GM18870 (cell line): ENCODE results near the gene TM7SF2.

Experiments used
- ATAC-seq: cut with Tn5 transposase; IDR thresholded peaks from one replicate; pipeline ENCODE4 v1.9.1; 2021; ENCODE audit warnings: moderate library complexity; ENCODE audit not compliant: unreplicated experiment

Gene TM7SF2

DNA sequence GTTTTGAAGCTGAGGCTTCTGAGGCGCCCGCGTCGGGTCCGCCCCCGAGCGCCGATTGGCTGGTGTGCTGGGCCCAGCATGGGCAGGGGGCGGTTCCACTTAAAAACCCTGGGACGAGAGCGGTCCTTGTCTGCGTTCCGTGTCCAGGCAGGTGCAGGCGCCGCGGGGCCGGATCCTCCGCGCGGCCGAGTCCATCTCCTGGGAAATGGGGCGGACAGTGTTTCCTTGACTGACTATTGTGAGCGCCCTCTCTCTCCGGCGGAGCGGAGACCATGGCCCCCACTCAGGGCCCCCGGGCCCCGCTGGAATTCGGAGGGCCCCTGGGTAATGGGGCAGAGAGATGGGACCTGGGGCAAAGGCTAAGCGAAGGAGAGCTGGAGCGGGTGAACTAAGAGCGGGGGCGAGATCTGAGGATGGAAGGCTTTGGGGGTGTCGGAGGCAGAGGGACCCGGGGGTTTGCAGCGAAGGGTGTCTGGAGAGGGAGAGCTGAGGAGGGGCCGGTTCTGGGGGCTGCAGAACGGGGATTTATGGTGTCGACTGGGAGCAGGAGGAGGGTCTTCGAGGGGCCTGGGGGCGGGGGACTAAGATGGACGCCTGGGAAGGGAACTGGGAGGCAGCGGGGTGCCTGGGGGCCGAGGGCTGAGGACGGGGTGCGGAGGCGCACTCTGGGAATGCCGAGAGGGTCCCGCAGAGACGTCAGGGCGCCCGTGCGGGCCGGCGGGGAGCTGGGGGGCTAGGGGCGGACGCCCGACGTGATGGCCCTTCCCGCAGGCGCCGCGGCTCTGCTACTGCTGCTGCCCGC lies at the start of gene TM7SF2:
Gene TM7SF2 (plus strand): TSS at position 129 of the 802 bp plus-strand sequence. CDS start 144 bp downstream, at position 273.
- ATAC-seq: peak; percentile 44

DNA sequence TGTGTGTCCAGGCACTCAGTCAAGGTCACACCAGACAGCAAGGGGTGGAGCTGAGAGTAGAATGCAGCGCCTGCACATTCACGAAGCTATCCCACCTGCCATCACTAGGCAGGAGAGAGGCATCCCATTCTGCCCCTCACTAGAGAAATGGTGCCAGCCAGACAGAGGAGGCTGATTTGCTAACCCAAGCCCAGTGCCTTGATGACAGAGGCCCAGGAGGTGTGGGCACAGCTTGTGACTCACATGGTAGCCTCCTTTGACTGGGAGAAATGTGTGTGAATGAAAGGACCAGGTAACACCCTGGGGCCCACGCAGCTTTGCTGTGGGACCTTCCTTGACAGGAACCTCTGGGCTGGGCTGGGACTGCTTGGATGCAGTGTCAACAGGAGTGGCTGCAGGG lies 48.1 kb upstream of the TM7SF2 start:
- ATAC-seq: no peak

DNA sequence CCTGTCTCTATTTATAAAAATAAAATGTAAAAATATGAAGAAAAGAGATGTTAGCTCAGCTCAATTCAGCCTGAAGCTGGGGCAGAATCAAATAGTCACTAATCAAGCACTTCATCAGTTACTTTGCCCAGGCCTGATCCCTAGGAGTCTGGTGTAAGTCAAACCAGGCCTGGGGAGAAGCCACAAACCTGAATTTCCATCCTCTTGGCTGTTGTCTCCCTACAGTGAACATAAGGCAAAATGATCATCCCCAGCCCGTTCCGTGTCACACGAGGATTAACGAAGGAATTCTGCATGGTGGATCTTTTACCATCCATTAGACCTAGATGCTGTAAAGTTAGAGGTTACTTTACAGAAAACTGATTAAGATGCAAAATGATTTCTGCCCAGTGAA lies 46.8 kb upstream of the TM7SF2 start:
- no peak for ATAC-seq

DNA sequence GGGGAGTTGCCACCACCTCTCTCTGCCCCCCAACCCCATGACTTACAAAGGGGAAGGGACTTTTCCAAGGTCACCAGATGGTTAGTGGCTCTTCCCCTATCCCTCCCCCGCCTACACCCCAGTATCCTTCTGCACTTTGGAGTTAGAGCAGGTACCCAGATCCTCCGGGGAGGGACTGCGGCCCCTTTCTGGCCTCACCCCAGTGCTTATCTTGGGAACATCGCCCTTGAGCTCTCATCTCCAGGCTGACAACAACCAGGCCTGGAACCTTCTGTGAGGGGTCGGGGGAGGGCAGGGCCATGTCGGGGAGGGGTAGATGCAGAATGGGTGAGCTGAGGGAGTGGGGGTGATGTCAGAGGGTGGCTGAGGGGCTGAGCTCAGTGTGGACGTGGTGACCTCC lies 45.8 kb upstream of the TM7SF2 start:
- ATAC-seq: no peak

DNA sequence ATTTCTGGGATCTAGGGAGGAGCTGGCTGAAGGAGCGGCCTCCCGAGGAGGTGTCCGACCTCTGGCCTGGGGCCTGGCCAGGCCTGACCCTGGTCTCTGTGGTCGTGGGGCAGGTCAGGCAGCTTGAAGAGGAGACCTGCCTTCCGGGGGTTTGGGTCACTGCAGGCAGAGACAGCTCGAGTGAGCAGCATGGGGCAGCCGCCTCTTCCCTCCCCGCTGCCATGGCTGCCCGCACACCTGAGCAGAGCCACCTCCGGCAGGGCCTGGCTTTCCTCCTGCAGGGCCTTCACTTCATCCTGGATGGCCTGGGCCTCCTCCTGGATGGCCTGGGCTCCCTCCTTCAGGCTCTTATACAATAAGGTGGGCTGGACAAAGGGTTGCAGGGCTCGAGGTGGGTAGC lies 45.4 kb upstream of the TM7SF2 start:
- no peak for ATAC-seq

DNA sequence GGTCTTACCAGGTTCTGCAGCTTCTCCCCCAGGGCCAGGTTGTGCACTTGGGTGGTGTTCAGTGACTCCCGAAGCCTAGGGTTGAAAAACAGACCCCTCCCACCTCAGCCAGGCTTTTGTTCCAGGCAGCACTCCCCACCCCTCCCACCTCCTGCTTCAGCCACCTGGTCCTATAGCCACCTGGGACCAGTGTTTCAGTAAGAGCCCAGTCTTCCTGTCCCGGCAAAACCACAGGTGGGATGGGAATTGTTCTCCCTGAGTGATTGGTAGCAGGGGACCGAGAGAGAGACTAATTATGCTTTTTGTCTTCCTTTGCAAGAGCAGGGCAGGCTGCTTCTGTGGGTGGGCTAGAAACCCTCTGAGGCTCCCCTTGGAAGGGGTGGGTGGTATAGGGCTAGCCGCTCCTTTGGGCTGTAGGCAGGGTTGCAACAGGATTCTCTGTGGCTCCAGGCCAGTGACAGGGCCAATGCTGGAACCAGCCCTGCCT lies 44.8 kb upstream of the TM7SF2 start:
- ATAC-seq: no peak

DNA sequence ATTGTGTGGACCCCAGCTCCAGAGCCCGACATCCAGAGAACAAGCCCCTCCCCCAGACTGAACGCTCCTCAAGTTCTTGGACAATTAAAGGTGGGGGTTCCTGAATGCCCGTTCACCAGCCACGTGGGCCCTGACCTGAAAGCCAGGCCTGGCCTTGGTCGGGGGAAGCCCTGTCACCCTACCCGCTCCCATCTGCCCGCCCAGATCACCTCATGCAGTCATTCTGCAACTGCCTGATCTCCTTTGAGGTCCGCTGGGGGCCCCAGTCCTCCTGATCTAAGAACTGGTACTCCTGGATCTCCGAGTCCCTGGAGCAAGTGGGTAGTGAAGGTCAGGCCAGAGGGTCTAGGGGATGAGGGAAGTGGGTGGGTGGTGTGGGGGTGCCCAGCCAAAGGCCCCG lies 44.2 kb upstream of the TM7SF2 start:
- ATAC-seq: no peak

DNA sequence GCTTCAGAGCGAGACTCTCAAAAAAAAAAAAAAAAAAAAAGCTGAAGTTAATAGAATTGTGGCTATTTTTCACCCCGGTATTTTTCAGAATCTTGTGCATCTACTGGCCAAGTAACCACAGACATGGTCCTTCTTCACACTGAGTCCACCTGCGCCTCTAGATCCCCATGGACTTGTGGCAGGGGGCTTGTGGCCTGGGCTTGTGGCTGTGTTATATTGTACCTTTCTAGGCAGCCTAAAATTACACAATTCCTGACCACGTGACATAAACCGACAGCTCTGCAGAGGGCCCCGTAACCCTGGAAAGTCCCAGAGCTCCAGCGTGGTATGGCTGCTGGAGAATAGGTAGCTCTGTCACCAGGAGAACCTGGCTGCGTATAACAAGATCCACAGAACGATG lies 42.5 kb upstream of the TM7SF2 start:
- no peak for ATAC-seq

DNA sequence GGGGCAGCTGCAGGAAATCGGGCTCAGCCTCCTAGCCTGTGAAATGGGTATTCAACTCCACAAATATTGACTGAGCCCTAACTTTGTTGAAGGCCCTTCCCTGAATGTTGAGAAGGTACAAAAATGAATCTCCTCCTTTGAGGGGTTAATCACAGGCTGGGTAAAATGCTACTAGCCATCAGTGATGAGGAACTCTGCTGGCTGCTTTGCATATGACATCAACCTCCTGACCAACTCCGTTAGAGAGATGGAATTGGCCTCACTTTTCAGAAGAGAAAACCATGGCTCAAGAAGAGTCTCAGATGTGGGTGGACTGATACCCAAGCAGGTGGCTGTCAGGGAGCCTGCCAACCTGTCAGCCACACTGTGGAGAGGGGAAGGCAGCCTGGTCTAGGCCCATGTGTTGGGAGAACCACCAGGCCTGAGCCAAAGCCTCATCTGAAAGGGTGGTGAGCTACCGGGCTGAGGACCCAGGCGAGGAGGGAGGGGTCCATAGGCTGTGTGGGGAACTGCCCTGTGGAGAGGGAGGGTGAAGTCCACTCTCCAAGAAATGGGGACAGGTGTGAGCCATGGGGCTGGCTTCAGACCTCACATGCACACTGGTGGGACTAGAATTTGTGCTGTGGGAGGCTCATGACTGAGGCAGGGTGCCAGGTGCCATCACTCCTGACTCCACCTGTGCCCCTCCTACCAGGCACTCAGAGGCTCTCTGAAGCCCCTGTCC lies 39.6 kb upstream of the TM7SF2 start:
- ATAC-seq: no peak

DNA sequence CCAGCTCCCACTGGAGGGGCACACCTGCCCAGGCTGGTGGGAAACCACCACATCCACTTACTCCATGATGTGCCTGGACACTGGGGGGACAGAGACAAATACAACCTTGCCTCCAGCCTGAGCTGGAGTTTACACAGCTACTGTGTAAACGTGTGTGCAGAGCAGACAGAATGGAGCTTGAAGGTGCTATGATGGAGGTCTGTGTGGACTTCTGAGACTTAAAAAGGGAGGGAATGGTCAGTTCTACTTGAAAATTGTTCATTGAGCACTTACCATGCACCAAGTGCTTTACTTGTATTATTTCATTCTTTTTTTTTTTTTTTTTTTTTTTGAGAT lies 39.1 kb upstream of the TM7SF2 start:
- no peak for ATAC-seq

DNA sequence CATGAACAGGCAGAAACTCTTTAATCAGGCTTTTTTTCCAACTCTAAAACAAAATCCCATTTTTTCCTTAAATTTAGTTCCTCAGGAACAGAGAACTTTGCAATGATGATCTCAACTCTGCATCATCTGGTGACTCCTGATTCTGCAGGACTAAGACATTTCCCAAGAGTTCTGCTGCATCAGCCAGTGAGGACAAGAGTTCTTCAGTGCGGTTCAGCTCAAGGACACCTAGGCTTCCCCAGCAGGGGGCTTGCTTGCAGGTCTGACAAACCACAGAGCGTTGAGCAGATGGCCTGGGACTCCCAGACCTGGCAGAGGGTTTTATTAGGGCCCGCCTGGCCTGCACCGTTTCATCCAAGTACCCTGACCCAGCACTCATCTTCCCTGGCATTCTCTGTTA lies 34.2 kb upstream of the TM7SF2 start:
- ATAC-seq: no peak

DNA sequence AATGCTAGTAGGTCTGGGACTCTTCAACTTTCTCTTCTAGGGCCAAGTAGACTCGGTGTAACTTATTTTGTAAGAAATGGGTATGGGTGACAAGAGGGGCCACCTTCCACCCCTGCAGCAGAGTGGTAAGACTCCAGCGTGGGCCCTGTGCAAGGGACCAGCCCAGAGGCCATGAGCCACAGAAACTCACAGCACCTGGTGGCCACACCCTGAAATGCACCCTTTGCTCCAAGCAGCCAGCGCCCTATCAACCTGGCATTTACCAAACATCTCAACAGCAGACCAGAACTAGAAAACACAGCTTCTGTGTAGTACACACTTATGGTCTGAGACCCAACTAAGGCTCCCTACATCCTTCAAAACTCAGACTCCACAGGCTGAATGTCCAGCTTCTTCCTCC lies 33.5 kb upstream of the TM7SF2 start:
- ATAC-seq: no peak

DNA sequence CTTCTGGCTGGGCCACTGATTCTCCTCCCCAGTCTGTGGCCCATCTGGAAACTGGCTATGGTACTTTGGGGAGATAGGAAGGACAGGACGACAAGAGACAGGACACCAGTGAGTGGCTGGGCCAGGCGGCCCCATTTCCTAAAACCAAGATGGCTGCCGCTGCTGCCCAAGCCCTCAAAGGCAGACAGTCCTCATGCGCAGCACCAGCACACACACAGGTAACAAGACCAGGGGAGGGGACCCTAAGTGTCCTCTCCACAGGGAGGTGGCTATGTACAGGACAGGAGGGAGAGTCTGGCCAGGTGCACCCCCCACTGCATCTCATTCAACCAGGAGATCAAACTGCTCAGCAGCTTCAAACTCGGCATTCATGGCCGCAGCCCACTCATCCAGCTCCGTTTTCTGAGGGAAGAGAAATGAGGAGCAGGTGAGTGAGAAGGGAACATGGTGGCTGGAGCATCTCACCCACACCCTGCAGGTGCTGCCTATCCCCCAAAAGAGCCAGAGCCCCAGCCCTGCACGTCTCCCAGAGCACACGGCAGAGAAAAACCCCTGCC lies 32.8 kb upstream of the TM7SF2 start:
- no peak for ATAC-seq

DNA sequence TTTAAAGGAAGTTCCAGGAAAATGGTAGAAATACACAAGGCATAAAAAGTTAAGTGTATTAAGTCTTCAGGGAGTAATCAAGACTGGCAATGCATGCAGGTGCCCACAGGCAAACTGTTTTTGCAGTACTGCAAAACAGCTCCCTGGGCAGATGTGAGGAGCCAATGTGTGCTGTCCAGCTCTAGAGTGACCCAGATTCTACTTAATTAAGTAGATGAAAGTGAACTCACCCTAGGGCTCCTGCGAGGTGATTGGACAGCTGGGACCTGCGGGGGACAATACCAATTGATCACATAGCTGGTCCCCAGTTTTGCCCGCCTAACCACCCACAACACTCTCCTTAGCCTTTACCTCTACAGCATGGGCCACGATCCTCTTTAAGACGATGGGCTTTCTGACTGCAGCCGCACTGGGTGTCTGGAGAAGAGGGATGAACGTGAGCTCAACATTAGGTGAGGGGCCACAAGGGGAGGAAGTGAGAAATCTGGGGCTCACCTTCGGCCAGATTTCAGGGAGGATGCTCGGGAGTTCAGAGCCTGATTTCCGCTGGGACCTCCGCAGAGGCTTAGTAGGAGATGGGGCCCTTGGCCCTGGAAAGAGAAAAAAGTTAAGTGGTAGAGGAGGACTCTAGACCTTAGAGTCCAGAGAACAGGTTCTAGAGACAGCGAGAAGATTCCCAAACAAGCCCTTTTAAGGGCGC lies 28.4 kb upstream of the TM7SF2 start:
- ATAC-seq: peak; percentile 15

DNA sequence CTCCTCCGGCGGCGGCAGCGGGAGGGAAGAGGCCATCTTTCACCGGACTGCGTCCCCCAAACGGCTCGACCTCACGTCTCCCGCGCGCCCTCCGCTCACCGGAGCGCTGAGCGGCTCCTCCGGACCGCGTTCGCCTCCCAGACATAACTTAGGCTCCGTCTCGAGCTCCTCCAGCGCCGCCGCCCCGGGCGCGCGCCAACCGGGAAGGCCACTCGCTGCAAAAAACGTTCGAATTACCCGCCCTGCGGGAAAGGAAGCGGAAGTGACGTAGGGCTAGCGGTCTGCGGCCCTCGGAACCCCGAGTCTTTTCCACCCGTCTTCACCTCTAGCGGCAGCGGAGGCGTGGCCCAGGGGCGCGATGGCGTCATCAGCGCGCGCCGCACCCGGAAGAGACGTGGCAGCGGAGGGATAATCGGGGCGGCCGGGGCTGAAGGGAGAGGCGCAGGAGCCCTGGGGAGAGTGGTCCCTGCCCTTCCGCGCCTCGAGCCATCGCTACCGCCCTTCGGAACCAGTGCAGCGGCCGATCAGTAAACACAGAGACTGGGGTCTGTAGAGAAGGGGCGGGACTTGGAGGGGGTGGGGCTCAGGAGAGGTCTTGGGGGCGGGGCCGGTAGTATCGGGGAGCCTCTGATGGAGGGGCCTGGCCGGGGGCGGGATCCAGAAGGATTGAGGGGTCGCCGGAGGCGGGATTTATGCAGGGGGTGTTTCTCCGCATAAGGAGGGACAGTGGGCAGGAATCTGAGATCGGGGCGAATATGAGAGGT lies 27.7 kb upstream of the TM7SF2 start, which contains the start of the genes CDCA5 and ZFPL1:
Gene CDCA5 (minus strand): TSS at position 207 of the 764 bp plus-strand sequence. CDS start 62 bp downstream, at position 145.
Gene ZFPL1 (plus strand): TSS at position 389 of the 764 bp plus-strand sequence. CDS start 477 bp downstream, outside the sequence.
- peak; percentile 78 for ATAC-seq

DNA sequence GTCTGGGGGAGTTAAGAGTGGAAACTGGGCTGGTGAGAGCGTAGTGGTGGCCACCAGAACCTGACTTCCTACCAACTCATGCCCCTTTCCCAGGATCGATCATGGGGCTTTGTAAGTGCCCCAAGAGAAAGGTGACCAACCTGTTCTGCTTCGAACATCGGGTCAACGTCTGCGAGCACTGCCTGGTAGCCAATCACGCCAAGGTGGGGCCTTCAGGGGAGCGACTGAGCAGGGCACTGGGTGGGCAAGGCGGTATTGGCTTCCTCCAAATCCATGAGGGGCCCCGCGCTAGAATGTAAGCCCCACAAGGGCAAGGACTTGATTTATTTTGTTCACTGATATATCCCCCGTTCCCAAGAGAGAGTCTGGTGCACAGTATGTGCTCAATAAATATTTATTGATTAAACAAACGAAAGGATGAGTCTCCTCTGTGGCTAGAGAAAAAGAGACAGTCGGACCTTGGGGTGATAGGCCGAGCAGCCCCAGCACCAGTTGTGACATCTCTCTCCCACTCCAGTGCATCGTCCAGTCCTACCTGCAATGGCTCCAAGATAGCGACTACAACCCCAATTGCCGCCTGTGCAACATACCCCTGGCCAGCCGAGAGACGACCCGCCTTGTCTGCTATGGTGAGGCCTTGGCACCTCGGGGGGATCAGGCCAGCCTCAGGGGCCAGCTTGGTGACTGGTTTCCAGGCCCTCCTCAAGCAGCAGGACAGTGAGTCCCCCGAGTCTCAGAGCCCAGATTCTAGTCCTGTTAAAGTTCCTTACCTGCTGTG lies 26.9 kb upstream of the TM7SF2 start:
- ATAC-seq: no peak

DNA sequence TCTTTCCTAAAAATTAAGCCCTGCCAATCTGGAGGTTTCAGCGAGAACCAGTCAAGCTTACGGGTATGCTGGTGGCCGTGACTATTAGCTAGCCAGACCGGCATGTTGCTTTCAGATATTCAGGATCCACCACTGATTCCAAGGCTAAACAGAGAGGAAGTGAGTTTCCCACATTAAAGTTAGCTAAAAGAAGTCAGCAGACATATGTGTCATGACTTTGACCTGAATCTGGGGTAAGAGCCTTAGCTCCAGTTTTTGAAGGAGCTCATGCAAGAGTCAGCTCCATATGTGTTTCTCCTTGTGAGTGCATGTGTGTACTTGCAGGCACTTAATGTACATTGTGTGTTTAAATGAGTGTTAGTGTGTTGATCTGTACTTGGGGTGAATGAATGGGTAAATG lies 26.2 kb upstream of the TM7SF2 start:
- ATAC-seq: no peak

DNA sequence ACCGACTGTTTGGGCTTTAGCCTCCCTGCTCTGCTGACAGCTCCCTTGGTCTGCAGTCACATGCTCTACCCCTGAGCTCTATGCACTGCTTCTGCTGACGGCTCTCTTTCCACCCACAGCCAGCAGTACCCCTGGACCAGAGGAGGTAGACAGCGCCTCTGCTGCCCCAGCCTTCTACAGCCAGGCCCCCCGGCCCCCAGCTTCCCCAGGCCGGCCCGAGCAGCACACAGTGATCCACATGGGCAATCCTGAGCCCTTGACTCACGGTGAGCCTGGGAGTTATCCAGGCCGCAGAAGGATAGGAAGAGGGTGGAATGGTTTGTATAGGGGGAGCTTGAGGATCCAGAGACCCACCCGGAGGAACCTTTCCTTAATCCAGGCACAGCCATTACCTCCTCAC lies 24.9 kb upstream of the TM7SF2 start:
- no peak for ATAC-seq

DNA sequence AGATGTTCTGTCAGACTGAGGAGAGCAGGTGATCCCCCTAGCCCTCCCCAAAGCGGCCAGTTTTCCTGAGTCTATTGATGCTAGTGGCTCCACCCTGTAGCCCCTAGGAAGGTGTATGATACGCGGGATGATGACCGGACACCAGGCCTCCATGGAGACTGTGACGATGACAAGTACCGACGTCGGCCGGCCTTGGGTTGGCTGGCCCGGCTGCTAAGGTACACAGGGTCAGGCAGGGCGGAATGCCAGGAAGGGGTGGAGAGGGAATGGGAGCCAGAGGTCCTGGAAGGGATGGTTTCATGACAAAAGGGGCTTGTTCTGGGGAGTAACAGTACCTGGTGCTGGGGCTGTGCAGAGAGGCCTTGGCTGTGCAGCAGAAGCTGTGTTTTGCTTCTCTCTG lies 24.5 kb upstream of the TM7SF2 start:
- ATAC-seq: no peak

DNA sequence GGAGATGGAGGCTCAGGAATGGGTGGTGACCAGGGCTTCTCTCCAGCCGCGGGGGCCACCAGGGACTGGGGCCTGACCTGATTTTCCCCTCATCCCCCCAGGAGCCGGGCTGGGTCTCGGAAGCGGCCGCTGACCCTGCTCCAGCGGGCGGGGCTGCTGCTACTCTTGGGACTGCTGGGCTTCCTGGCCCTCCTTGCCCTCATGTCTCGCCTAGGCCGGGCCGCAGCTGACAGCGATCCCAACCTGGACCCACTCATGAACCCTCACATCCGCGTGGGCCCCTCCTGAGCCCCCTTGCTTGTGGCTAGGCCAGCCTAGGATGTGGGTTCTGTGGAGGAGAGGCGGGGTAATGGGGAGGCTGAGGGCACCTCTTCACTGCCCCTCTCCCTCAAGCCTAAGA lies 23.8 kb upstream of the TM7SF2 start:
- no peak for ATAC-seq
